SK-N-SH (cell line): Measurements from ENCODE around the gene TEAD1. TPM values are rescaled to one million over a fixed set of nuclear protein-coding genes. Genes with fewer than 3 reads are reported as not detected.

Source experiments
- CTCF ChIA-PET: fragments of 300-600, 350-600 bp; formaldehyde crosslinking; extraction: SDS; loops from one replicate; lab custom pipeline; 2021; lab: Yijun Ruan, JAX
- POLR2A ChIA-PET: fragments of 350-600 bp; sonication (Branson Sonifier 250); formaldehyde crosslinking; extraction: SDS; loops from one replicate; lab custom pipeline; 2020; ENCODE audit warnings: antibody characterized with exemption, inconsistent platforms; lab: Yijun Ruan, JAX
- DNase-seq: peaks from one replicate; pipeline ENCODE4 v3.0.0; 2012
- H2AFZ ChIP-seq: fragments of 200-600 bp; sonication (generic); 2 replicates; pipeline ENCODE4 v1.8.1; 2016; ENCODE audit warnings: antibody characterized with exemption, mild to moderate bottlenecking, low read depth
- H3F3A ChIP-seq: fragments of 200-600 bp; sonication (generic); replicated peaks from 2 replicates; pipeline ENCODE3; 2016; ENCODE audit warnings: antibody characterized with exemption, mild to moderate bottlenecking; ENCODE audit not compliant: insufficient read depth
- H3K27ac ChIP-seq, 2 experiments: fragments of 200-500 bp in 1 of 2; fragments of 200-600 bp in 1 of 2; sonication (Bioruptor generic) in 1 of 2; sonication (generic), shearing (Covaris generic) in 1 of 2; 2 replicates each; pipeline versions ENCODE4 v1.5.1 to v1.6.1; 2014 to 2016; ENCODE audit warnings: low read depth in 2 of 2, inconsistent platforms in 1 of 2, low read length in 1 of 2, mild to moderate bottlenecking in 1 of 2, mixed read lengths in 1 of 2
- H3K27me3 ChIP-seq: fragments of 200-600 bp; sonication (generic), shearing (Covaris generic); 2 replicates; pipeline ENCODE4 v1.6.1; 2016; ENCODE audit warnings: mixed run types; ENCODE audit not compliant: insufficient read depth
- H3K36me3 ChIP-seq, 2 experiments: fragments of 200-500 bp in 1 of 2; fragments of 200-600 bp in 1 of 2; sonication (Bioruptor generic) in 1 of 2; sonication (generic) in 1 of 2; replicated peaks in 1 of 2; 2 replicates each; pipeline versions ENCODE3 to v1.5.1; 2014 to 2016; ENCODE audit warnings: low read length in 1 of 2, mild to moderate bottlenecking in 1 of 2; ENCODE audit not compliant: insufficient read depth in 2 of 2, control insufficient read depth in 1 of 2
- H3K4me1 ChIP-seq, 2 experiments: fragments of 200-500 bp in 1 of 2; fragments of 200-600 bp in 1 of 2; sonication (Bioruptor generic) in 1 of 2; sonication (generic), shearing (Covaris generic) in 1 of 2; 2 replicates each; pipeline versions ENCODE4 v1.5.1 to v1.6.1; 2014 to 2016; ENCODE audit warnings: low read depth in 1 of 2, low read length in 1 of 2, mixed run types in 1 of 2; ENCODE audit not compliant: insufficient read depth in 2 of 2, control insufficient read depth in 1 of 2
- H3K4me2 ChIP-seq: fragments of 200-600 bp; sonication (generic), shearing (Covaris generic); 2 replicates; pipeline ENCODE4 v1.6.1; 2017; ENCODE audit warnings: mixed run types
- H3K4me3 ChIP-seq, 2 experiments: fragments of 200-500 bp in 1 of 2; fragments of 200-600 bp in 1 of 2; sonication (Bioruptor generic) in 1 of 2; sonication (generic), shearing (Covaris generic) in 1 of 2; 2 replicates each; pipeline versions ENCODE4 v1.5.1 to v1.8.1; 2014 to 2016; ENCODE audit warnings: low read depth in 2 of 2, inconsistent platforms in 1 of 2, low read length in 1 of 2, mild to moderate bottlenecking in 1 of 2, mixed read lengths in 1 of 2, moderate library complexity in 1 of 2
- H3K79me2 ChIP-seq: fragments of 200-600 bp; sonication (generic); 2 replicates; pipeline ENCODE4 v1.8.1; 2017; ENCODE audit warnings: mild to moderate bottlenecking; ENCODE audit not compliant: insufficient read depth
- H3K9ac ChIP-seq: fragments of 200-600 bp; sonication (generic); 2 replicates; pipeline ENCODE4 v1.6.1; 2017; ENCODE audit warnings: mixed run types
- H3K9me2 ChIP-seq: fragments of 200-600 bp; sonication (generic); 2 replicates; pipeline ENCODE4 v1.6.1; 2017; ENCODE audit warnings: mixed run types
- H3K9me3 ChIP-seq: fragments of 200-600 bp; sonication (generic); 2 replicates; pipeline ENCODE4 v1.6.1; 2017; ENCODE audit warnings: mixed run types, mild to moderate bottlenecking, moderate library complexity
- H4K20me1 ChIP-seq: fragments of 200-600 bp; sonication (generic); 2 replicates; pipeline ENCODE4 v1.6.1; 2017; ENCODE audit warnings: mild to moderate bottlenecking, mixed run types; ENCODE audit not compliant: insufficient read depth
- EZH2phosphoT487 ChIP-seq: fragments of 200-600 bp; sonication (generic); IDR thresholded peaks from 2 replicates; pipeline ENCODE4 v1.6.1; 2017; ENCODE audit warnings: low read depth, mixed run types, mild to moderate bottlenecking, antibody characterized with exemption, moderate library complexity, borderline replicate concordance
- FOSL2 ChIP-seq: IDR thresholded peaks from 2 replicates; pipeline ENCODE4 v1.4.0; 2012; ENCODE audit warnings: low read depth, mild to moderate bottlenecking, moderate library complexity, borderline replicate concordance
- MEF2A ChIP-seq: IDR thresholded peaks from 2 replicates; pipeline ENCODE4 v1.4.0; 2012; ENCODE audit warnings: low read depth, borderline replicate concordance
- NFIC ChIP-seq: IDR thresholded peaks from 2 replicates; pipeline ENCODE4 v1.4.0; 2012; ENCODE audit warnings: borderline replicate concordance
- PBX3 ChIP-seq: IDR thresholded peaks from 2 replicates; pipeline ENCODE4; 2012
- POLR2AphosphoS5 ChIP-seq: IDR thresholded peaks from 2 replicates; pipeline ENCODE4 v1.6.1; 2012; ENCODE audit warnings: low read depth, low read length
- RCOR1 ChIP-seq: fragments of 150-350 bp; IDR thresholded peaks from 2 replicates; pipeline ENCODE4 v1.6.1; 2017; ENCODE audit warnings: antibody characterized with exemption, low read length
- REST ChIP-seq: IDR thresholded peaks from 2 replicates; pipeline ENCODE4 v1.6.1; 2012; ENCODE audit warnings: mild to moderate bottlenecking, low read depth, low read length, moderate library complexity
- SMC3 ChIP-seq: IDR thresholded peaks from 2 replicates; pipeline ENCODE4 v1.6.1; 2012; ENCODE audit warnings: low read depth, low read length, improper control_type of control experiment
- TAF1 ChIP-seq: IDR thresholded peaks from 2 replicates; pipeline ENCODE4 v1.6.1; 2012; ENCODE audit warnings: low read depth, mild to moderate bottlenecking, low read length, moderate library complexity, borderline replicate concordance
- WGBS: methylation state at CpG from one replicate; pipeline ENCODE4 v1.1.6; 2017; ENCODE audit warnings: low lambda C conversion rate; 5-methylcytosine and 5-hydroxymethylcytosine counted together
- polyA plus RNA-seq, 3 experiments: library from polyadenylated mRNA; depleted of rRNA; stranded (reverse); fragments of >200 nt; gene quantifications; 2 replicates each; pipeline ENCODE4 v1.2.3, GENCODE V29; 2012
- TF ChIP-seq, protein P1 (sequence below): IDR thresholded peaks from 2 replicates; pipeline ENCODE4 v1.4.0; 2012; ENCODE audit warnings: low read depth, borderline replicate concordance
- TF ChIP-seq, protein P2 (sequence below): IDR thresholded peaks from 2 replicates; pipeline ENCODE4 v1.4.0; 2012; ENCODE audit warnings: low read depth

TEAD1 gene
- polyA plus RNA-seq, 1 of the 3 experiments (the other 2 are of a cell fraction): 31.2 TPM

DNA sequence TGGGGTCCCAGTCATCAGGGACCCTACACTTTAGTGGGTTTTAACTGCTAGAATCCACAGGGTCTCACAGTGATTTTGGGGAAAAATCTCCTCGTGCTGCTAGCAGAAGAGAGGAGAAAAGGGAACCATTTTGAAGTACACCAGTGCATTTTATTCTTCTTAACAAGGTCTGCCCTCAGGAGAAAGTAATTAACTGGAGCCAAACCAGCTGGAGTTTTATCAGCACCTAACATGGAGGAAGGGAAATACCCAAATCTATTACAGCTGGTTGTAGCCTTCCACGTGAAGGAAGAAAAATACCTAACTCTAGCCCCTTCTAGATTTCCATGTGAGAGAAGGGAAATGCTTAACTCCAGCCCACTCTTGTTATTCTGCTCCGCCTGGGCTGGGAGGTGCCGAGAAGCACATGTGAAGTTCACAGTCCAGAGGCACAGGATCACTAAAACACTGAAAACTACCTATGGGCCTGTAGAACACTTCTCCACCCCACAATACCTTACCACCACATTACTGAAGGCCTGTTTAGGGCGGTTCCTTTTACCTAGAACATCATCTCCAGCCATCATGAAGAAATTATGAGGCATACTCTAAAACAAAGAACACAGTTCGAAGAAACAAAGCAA lies 31.3 kb upstream of the TEAD1 start:
- TF ChIP-seq REST (no peak), FOSL2 (no peak), EZH2phosphoT487 (no peak), NFIC (no peak), RCOR1 (no peak), MEF2A (no peak), POLR2AphosphoS5 (no peak), TAF1 (no peak), SMC3 (no peak), PBX3 (no peak)
- TF ChIP-seq, protein P1, sequence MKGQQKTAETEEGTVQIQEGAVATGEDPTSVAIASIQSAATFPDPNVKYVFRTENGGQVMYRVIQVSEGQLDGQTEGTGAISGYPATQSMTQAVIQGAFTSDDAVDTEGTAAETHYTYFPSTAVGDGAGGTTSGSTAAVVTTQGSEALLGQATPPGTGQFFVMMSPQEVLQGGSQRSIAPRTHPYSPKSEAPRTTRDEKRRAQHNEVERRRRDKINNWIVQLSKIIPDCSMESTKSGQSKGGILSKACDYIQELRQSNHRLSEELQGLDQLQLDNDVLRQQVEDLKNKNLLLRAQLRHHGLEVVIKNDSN: no peak
- TF ChIP-seq, protein P2, sequence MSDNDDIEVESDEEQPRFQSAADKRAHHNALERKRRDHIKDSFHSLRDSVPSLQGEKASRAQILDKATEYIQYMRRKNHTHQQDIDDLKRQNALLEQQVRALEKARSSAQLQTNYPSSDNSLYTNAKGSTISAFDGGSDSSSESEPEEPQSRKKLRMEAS: no peak
- TF ChIP-seq, all 33 proteins: peak for 0
- H3K9me3 ChIP-seq: no peaks in the 10 kb centered on the region
- H3K9me2 ChIP-seq: no peaks in the 10 kb centered on the region
- H4K20me1 ChIP-seq: no peaks in the 10 kb centered on the region
- no peaks in the 10 kb centered on the region for H3K79me2 ChIP-seq
- H3K9ac ChIP-seq: no peak overlapping the region
- H3K4me2 ChIP-seq: no peak overlapping the region
- ChIA-PET CTCF (interaction anchor here (1.8 kb wide), 1 partner anchor 17 kb away, joined by 5 read pairs; no protein-coding TSS in a partner anchor), POLR2A (interaction anchor here (0.7 kb wide), 1 partner anchor 124 kb away, joined by 4 read pairs; no protein-coding TSS in a partner anchor)
- no peaks in the 10 kb centered on the region for H3K27me3 ChIP-seq
- no peaks in the 10 kb centered on the region for H3K4me1 ChIP-seq
- no peak overlapping the region for H2AFZ ChIP-seq
- H3K36me3 ChIP-seq: peaks cover 0 to 3% of the 10 kb centered on the region in 2 experiments
- 88% methylated on average over 6 of the region's 6 CpGs for WGBS
- DNase-seq: no peak
- H3F3A ChIP-seq: no peaks in the 10 kb centered on the region
- no peak overlapping the region for H3K27ac ChIP-seq
- no peak overlapping the region for H3K4me3 ChIP-seq
